ENCODE measurements around the gene ZNF787. TPM values are rescaled to one million over a fixed set of nuclear protein-coding genes. Genes with fewer than 3 reads are reported as not detected.

The ZNF787 gene
- total RNA-seq, 4 donors from 2014 or later, result 24.9 to 53.1 (median 27.4) TPM

DNA sequence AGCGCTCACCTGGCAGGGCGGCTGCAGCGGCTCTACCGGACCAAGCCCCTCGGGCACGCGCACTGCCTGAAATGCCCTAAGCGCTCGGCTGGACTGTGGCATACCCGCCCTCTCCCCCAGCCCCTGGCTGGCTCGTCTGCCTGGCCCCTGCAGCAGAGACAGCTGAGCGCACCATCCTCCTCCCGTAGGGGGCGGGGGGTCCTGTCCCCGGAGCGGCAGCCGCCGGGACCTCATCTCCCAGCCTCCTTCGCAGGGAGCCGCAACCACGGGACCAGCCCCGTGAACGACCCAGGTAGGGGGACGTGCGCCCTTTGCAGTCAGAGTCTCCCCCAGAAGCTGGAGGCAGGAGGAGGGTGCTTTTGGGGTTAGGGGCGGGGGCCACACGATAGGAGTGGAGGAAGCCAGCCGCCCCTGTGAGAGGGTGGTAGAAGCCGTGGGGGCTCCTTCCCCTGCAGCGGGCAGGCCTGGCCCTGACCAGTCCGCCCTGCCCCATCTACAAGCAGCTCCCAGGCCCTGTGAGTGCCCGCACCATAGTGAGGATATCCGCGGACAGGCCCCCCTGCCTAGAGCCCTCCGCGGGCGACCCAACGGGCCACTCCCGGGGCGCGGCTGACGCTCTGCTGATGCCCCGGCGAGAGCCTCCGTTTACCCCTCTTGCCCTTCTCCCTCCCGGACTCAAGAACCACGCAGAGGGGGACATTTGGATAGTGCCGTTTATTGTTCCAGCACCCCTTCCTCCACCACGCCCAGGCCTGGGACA lies 34.2 kb downstream of the ZNF787 start:
- in situ Hi-C loops (cut with MboI; ENCODE audit: low pct_ligation_motif_present in 1 of 4, low pct_unique_long_range_greater_than_20kb in 1 of 4, low sequenced_read_pairs in 3 of 4) (loop anchor here in 1 of 4 donors (25.0 kb wide), 1 partner anchor 225 kb away; the partner anchor contains the start of gene ZSCAN5A), intact Hi-C loops (cut with DNase I; ENCODE audit: low total_unique reads) (no loop called here)
- Histone ChIP-seq H3K36me3 (peaks cover 0 to 6% (median 3%) of the 10 kb centered on the region in 4 donors), H3K4me3 (no peak overlapping the region), H3K9me3 (no peaks in the 10 kb centered on the region), H3K4me1 (no peaks in the 10 kb centered on the region), H3K27me3 (peaks cover 4% of the 10 kb centered on the region), H3K27ac (no peak overlapping the region)
- no peak for TF ChIP-seq EP300 (IDR thresholded peaks at IDR 0.05; ENCODE audit: low read depth)
- no peak for TF ChIP-seq POLR2AphosphoS5 (IDR thresholded peaks at IDR 0.05)
- no peak for TF ChIP-seq POLR2A (IDR thresholded peaks at IDR 0.05)
- TF ChIP-seq, protein P1, sequence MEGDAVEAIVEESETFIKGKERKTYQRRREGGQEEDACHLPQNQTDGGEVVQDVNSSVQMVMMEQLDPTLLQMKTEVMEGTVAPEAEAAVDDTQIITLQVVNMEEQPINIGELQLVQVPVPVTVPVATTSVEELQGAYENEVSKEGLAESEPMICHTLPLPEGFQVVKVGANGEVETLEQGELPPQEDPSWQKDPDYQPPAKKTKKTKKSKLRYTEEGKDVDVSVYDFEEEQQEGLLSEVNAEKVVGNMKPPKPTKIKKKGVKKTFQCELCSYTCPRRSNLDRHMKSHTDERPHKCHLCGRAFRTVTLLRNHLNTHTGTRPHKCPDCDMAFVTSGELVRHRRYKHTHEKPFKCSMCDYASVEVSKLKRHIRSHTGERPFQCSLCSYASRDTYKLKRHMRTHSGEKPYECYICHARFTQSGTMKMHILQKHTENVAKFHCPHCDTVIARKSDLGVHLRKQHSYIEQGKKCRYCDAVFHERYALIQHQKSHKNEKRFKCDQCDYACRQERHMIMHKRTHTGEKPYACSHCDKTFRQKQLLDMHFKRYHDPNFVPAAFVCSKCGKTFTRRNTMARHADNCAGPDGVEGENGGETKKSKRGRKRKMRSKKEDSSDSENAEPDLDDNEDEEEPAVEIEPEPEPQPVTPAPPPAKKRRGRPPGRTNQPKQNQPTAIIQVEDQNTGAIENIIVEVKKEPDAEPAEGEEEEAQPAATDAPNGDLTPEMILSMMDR (IDR thresholded peaks at IDR 0.05), result no peak
- DNase-seq, result no peak
- WGBS, 2 donors (ENCODE audit: low coverage in 1 of 2), result 78 to 80% methylated on average over 1 to 46 of the region's 49 CpGs

DNA sequence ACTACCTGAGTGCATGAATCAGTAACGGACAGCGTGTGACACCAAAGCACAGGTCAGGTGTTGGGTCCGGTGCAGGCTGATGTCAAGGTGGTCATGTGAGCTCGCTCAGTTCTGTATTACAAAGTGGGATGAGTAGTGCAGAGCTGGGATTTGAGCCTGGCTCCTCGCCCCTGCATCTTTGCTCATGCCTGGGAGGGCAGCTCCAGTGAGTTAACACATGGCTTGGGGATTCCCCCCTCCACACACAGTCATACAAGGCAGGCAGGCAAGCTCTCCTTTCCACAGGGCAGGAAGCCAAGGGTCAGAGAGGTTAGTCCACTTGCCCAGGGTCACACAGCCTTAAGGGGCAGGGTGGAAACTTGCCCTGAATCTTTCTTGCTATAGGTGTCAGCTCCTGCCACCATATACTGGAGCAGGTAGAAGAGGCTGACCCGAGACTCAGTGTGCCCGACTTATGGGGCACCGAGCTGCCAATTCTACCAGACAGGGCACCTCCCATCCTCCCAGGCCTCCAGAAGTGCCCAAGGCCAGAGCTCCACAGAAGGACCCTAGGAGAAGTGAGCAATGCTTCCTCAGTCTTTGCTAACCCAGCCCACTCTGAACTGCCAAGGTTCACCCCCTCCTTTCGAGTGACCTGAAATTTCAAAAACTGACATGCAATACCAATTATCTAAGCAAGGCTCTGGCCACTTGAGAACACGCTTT lies 35.4 kb downstream of the ZNF787 start:
- TF ChIP-seq POLR2A (IDR thresholded peaks at IDR 0.05) (no peak), EP300 (IDR thresholded peaks at IDR 0.05; ENCODE audit: low read depth) (no peak), POLR2AphosphoS5 (IDR thresholded peaks at IDR 0.05) (no peak)
- TF ChIP-seq, protein P1 (IDR thresholded peaks at IDR 0.05), result no peak
- Histone ChIP-seq H3K36me3 (peaks cover 0 to 6% (median 3%) of the 10 kb centered on the region in 4 donors), H3K27ac (no peak overlapping the region), H3K9me3 (no peaks in the 10 kb centered on the region), H3K27me3 (peaks cover 8% of the 10 kb centered on the region), H3K4me3 (no peak overlapping the region), H3K4me1 (peaks cover 0 to 11% (median 7%) of the 10 kb centered on the region in 4 donors)
- no peak for DNase-seq
- intact Hi-C loops (cut with DNase I; ENCODE audit: low total_unique reads) (no loop called here), in situ Hi-C loops (cut with MboI; ENCODE audit: low pct_ligation_motif_present in 1 of 4, low pct_unique_long_range_greater_than_20kb in 1 of 4, low sequenced_read_pairs in 3 of 4) (loop anchor here in 1 of 4 donors (25.0 kb wide), 1 partner anchor 227 kb away; the partner anchor contains the start of gene ZSCAN5A)
- WGBS, 2 donors (ENCODE audit: low coverage in 1 of 2), result 80 to 90% methylated on average over 1 to 10 of the region's 10 CpGs

DNA sequence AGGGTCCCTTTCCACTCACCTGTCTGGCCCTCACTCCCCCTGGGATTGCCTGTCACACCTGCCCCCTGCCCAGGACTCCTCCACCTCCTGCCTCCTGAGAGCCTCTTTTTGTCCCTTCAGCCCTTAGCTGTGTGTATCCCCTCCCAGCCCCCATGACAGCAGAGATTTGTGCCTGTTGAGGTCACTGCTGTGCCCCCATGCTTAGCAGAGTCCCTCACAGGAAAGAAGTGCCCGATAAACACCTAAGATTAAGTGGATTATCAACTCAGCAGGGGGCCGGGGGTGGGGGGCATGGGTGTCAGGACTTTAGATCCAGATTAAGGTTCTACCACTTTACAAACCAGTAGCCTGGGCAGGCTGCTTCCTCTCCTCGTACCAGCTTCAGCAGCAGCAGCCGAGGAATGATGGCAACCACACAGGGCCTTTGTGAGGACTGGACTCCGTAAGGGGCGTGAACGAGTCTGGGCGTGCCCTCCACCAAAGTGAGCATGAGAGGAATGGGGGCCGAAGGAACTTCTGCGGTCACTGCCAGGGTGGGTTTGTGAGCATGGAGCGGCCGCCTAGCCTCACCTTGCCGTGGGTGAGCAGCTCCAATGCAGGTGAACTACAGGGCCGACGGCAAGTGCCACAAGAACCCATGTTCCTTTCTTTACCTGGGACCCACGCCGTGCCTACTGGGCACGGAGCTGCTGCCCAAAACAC lies 36.1 kb downstream of the ZNF787 start:
- peaks cover 8% of the 10 kb centered on the region for H3K27me3 ChIP-seq
- no peak for DNase-seq
- peaks cover 0 to 6% (median 3%) of the 10 kb centered on the region in 4 donors for H3K36me3 ChIP-seq
- TF ChIP-seq POLR2A (IDR thresholded peaks at IDR 0.05), result no peak
- TF ChIP-seq, protein P1 (IDR thresholded peaks at IDR 0.05), result no peak
- TF ChIP-seq EP300 (IDR thresholded peaks at IDR 0.05; ENCODE audit: low read depth), result no peak
- no peak for TF ChIP-seq POLR2AphosphoS5 (IDR thresholded peaks at IDR 0.05)
- intact Hi-C loops (cut with DNase I; ENCODE audit: low total_unique reads), result no loop called here
- in situ Hi-C loops (cut with MboI; ENCODE audit: low pct_ligation_motif_present in 1 of 4, low pct_unique_long_range_greater_than_20kb in 1 of 4, low sequenced_read_pairs in 3 of 4), result loop anchor here in 2 of 4 donors (5.0 to 25.0 kb wide), 2 partner anchors 82 to 227 kb away; partner anchors contain the start of gene ZSCAN5A (in 1 of the 2)
- H3K9me3 ChIP-seq, result no peaks in the 10 kb centered on the region
- H3K4me3 ChIP-seq, result no peak overlapping the region
- 84% methylated on average over 18 of the region's 18 CpGs; no CpG with 5 or more reads in 1 of the 2 donors for WGBS, 2 donors (ENCODE audit: low coverage in 1 of 2)
- no peak overlapping the region for H3K27ac ChIP-seq
- H3K4me1 ChIP-seq, result peaks cover 0 to 12% (median 8%) of the 10 kb centered on the region in 4 donors
